T-helper 2 cell (primary cell): Measurements from ENCODE around the gene MRPS34.
"Not testable (repeated sequence)": the region's sequence is repeated elsewhere in the genome, so short reads cannot be mapped to it uniquely, and the experiment has no call there.

Experiments
- DNase-seq, 5 experiments: peaks; one replicate each; pipeline versions ENCODE4 v3.0.0 to v3.0.0-alpha.2; 2012 to 2022

The MRPS34 gene

DNA sequence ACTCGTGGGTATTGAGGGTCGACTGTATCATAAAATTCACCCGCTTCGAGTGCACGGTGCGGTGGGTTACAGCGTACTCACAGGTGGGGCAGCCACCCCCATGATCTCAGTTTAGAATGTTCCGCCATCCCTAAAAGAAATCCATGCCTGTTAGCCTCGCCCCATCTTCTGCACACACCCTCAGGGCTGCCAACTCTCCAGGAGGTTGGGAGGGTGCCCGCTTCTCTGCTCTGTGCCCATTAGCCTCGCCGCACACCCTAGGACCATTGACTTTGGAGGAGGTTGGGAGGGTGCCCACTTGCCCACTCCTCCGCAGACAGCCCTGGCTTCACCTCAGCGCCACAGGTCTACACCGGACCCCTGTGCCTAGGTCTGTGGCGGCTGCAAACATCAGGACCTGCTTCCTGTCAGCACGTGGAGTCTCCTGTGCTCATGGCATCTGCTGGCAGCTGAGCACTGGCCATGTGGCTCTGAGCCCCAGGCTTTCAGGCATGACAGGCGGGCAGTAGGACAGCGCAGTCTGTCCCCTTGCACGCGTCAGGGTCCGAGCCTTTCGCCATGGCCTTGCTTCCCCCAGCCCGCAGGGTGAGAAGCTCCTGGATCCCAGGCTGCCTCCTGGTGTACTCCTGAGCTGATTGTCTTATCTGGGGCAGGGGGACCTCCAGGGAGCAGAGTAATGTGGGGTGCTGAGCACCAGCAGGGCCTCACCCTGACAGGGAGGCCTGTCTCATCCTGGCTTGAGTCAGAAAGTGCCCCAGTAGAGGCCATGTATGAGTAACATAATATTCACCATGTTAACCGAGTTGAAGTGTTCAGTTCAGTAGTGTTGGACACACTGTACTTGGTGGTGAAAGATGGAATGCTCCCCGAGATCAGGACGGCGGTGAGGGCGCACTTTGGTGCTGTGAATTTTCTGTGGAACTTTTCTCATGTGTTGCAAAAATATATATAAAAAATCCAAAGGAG, 23.5 kb downstream of the MRPS34 start:
- DNase-seq: no peak

GRCh38 chr16:1747934-1748333, 25.0 kb downstream of the MRPS34 start:
- no peak for DNase-seq

- no peak for DNase-seq
Measured at GRCh38 chr16:1746693-1747195, 26.2 kb downstream of the MRPS34 start.

DNA sequence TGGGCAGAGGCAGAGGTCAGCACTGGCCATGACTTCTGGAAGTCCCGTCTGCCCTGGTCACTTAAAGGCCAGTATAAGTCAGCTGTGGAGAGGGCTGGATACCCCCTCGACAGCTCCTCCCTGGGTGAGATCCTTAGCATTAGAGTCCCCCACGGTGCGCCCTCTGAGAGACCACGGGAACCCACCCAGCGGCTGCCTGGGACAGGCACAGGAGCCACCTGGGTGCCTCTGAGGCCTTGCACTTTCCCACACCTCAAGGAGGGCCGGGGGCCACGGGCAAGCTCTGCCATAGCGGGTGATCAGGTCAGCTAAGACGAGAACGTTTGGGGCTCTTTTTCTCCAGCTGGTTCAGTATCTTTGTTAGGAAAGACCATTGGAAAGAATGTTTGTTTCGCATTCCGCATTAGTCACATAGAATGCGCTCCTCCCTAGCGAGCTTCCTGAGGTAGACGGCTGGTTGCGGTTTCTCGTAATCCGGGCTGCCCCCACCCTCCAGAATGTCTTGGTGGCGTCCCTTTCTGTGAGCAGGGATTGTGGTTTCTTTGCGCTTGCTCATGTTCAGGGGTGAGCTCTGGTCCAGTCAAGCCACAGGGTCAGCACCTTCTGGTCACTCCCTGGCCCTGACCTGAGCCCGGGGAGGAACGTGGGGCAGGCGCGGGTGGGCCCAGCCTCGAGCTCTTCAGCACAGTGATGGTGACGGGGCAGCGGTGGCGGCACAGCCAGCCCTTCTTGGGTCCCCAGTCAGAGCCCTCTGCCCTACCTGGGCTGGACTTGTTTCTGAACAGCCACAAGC, 26.8 kb downstream of the MRPS34 start:
- DNase-seq: no peak

DNA sequence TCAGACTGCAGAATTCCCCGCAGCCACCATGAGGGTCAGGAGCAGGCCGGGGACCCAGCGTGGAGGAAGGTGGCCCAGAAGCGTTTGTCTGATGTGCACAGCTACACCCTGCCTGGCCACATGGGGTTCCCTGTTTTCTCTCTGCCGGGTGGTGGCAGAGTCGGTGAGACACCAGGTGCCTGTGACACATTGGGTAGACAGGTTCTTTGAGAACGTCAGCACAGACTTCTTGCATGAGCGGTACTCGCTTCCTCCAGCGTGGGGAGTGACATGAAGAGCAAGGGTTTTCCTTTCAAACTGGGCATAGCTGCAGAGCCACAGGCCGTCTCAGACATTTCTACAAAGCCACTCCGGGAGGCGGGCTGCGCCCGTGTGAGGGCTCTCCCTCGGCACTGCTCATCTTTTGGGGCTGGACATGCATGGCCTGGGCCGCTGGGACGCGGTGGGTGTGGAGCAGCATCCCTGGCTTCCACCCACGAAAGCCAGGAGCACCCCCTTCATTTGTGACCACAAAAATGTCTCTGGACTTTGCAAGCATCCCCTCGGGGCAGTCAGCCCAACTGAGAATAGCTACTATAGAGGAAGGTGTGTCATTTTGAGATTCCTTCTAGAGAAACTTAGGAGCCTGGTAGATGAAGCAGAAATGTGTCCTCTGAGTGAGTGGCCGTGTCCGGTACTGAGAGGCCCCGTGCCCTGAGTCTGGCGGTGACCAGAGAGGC, 27.6 kb downstream of the MRPS34 start:
- no peak for DNase-seq

- DNase-seq: no peak
Measured at GRCh38 chr16:1744338-1744840, 28.5 kb downstream of the MRPS34 start.

DNA sequence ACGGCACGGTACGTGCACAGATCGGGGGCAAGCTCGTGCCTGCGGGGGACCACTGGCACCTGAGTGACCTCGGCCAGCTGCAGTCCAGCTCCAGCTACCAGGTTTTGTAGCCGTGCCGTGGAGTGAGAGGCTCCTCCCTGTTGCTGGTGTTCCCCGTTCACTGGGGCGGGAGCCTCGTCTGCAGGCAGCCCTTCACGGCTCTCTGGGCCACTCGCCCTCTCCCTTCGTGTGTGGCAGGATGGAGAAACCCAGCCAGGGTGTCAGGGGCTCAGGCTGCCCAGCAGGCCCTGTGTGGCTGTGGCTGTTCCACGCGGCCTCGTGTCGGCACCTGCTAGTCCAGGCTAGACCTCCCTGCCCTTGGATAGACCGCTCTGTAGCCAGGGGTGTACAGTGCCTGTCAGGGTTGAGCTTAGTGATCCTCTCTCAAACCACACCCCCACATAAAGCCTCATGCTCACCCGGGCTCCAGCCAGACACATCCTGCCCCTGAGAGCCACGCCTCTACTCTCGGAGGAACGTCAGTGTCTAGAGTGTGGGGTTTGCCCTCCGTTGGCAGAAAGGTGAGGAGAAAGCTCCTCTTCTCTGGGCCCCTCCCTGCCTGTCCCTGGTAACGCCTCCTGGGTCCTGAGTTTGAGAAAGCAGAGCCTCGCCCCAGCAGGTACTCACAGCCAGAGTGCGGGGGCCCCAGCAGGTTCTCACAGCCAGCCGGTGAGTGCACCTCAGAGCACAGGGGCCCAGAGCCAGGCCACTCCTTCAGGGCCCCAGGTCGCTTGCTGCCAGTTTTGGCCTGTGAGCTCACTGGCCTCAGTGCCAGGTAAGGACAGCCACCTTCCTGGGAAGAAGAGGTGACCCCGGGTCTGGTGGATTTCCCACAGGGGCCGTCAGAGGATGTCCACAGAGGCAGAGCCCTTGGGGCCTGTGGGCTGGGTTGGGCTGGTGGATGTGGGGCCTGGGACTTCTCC, 29.3 kb downstream of the MRPS34 start:
- DNase-seq: no peak

DNA sequence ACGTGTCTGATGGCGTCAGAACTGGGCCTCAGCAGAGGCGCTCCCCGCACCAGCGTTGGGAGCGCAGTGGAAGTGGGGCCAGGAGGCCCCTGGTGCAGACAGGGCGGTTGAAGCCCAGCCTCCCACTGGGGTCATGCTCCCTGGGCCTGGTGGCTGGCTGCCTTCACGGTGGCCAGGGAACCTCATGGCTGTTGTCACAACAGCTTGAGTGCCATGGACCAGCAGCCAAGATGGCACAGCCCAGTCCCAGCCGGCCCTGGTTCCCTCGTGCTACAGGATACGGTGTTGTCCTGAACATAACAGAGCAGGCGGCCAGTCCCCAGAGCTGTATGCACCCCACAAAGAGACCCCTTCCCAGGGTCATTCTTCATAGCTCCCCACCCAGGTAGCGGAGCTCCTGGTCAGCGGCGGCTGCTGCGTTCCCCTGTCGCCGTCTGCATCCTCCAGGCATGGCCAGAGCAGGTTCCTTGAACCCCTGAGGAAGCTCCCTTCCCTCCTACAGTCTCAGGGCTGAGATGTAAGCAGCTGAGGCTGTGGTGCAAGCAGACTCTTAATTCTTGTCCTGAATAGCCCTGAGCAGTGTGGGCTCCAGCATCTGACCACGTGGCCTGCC, 31.3 kb downstream of the MRPS34 start:
- no peak for DNase-seq

DNA sequence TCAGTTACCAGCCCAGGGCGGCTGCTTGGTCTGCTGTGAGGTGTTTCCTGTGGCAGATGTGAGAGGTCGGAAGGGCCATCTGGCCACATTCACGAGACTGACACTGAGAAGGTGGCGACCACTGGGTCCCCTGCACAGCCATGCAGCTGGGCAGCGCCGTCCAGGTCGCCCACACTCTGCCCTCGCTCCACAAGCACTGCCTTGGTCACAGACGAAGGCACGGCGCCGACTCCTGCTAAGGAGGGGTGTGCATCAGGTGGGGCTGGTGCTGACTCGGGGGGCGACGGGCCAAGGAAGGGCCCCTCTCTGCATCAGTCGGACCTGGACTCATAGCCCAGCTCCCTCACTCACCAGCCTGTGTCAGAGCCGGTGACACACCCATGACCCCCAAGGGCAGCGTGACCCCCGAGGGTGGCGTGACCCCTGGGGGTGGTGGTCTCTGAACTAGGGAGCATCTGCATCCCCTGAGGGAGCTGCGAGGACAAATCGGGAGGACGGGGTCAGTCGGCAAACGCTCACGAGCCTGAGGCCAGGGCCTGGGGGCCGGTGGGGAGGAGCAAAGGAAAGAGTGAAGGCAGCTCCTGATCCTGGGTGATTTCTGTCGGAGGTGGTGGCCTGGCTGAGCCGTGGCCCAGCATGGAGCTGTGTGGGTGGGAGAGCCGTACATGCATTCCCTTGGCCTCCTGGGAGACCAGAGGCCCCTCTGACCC, 32.0 kb downstream of the MRPS34 start:
- no peak for DNase-seq

DNA sequence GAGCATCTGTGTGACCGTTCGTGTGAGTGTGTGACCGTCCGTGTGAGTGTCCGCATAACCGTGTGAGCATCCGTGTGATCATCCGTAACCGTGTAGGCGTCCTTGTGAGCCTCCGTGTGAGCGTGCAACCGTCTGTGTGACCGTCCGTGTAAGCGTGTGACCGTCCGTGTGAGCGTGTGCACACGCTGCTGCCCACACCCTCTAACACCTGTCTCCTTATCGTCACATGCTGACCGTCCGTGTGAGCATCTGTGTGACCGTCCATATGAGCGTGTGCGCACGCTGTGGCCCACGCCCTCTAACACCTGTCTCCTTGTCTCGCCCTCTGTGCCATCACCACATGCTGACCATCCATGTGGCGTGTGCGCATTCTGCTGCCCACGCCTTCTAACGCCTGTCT, 32.7 kb downstream of the MRPS34 start:
- no peak for DNase-seq

DNA sequence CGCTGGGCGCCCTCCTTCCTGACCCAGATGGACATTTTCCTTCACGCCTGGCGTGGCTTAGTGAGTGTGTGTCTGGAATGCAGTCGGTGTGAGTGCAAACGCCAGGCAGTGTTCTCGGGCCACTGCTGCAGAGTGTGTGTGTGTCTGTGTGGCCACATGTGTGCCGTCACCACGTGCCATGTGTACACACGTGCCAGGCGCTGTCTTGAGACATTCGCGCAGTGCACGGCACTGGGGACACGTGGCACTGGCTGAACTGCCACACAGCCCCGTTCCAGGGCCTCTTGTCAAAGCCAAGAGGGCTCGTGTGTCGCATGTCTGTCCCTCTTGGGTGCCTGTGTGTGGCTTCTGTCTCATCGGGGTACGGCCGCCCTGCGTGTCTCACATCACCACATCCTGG, 38.1 kb downstream of the MRPS34 start:
- DNase-seq: no peak

DNA sequence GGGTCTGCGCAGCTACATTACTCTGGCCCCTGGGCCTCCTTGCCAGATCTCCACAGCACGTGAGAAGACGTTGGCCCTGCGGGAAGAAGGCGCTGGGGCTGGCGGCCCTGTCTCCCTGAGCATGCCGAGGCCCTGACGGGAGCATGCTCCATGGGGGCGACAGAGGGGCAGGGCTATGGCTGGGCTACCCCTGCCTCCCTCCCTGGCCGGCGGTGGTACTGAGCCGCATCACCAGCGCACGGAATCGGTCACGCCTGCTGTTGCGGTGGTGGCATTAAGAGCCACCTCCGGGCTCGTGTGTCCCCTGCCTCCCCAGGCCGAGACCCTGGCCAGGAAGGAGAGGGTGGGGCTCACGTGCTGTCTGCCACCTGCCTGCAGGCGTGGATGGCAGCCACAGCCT, 38.8 kb downstream of the MRPS34 start:
- no peak for DNase-seq

DNA sequence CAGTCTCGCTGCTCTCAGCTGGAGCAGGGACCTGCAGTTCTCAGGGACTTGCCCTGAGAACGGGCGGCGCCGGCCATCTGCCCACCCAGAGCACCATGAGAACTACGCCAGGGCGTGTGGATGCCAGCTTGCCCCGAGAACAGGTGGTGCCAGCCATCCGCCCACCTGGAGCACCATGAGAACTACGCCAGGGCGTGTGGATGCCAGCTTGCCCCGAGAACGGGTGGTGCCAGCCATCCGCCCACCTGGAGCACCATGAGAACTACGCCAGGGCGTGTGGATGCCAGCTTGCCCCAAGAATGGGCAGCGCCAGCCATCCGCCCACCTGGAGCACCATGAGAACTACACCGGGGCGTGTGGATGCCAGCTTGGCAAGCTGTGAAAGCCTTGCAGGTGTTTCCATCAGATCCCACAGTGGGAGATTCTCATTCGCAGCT, 40.4 kb downstream of the MRPS34 start:
- DNase-seq: not testable (repeated sequence)

GRCh38 chr16:1732071-1732470, 40.9 kb downstream of the MRPS34 start:
- no peak for DNase-seq

- DNase-seq: no peak
Measured at GRCh38 chr16:1731603-1732002, 41.3 kb downstream of the MRPS34 start.

- no peak for DNase-seq
Measured at GRCh38 chr16:1731073-1731472, 41.9 kb downstream of the MRPS34 start.

DNA sequence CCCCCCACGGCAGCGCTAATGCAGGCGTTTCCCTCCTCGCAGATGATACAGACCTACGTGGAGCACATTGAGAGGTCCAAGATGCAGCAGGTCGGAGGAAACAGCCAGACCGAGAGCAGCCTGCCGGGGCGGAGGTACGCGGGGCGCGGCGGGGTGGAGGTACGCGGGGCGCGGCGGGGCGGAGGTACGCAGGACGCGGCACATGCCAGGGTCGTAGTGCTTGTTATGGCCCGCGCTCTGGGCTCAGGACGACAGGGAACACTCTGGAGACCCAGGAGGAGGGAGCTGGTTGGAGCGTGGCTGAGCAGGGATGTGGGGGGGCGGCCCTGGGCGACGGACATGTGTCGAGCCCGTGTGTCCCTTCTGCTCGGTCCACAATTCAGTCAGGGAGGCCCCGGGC, 43.5 kb downstream of the MRPS34 start:
- no peak for DNase-seq

DNA sequence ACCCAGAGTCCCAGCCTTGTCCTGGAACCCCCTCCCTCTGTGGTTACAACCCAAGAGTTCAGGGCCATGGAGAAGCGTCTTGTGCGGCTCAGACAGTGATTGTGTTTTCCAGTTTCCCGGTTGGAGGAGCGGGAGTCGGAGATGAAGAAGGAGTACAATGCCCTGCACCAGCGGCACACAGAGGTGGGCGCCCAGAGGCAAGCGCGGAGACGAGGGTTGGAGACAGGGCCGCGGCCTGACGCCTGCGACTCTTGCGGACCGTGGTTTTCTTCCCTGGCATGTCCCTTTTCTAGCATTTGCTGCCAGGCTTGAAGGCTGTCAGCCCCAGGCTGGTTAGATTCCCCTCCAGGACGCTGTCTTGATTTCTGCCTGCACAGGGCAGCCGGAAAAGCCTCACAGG, 43.9 kb downstream of the MRPS34 start:
- DNase-seq: no peak

DNA sequence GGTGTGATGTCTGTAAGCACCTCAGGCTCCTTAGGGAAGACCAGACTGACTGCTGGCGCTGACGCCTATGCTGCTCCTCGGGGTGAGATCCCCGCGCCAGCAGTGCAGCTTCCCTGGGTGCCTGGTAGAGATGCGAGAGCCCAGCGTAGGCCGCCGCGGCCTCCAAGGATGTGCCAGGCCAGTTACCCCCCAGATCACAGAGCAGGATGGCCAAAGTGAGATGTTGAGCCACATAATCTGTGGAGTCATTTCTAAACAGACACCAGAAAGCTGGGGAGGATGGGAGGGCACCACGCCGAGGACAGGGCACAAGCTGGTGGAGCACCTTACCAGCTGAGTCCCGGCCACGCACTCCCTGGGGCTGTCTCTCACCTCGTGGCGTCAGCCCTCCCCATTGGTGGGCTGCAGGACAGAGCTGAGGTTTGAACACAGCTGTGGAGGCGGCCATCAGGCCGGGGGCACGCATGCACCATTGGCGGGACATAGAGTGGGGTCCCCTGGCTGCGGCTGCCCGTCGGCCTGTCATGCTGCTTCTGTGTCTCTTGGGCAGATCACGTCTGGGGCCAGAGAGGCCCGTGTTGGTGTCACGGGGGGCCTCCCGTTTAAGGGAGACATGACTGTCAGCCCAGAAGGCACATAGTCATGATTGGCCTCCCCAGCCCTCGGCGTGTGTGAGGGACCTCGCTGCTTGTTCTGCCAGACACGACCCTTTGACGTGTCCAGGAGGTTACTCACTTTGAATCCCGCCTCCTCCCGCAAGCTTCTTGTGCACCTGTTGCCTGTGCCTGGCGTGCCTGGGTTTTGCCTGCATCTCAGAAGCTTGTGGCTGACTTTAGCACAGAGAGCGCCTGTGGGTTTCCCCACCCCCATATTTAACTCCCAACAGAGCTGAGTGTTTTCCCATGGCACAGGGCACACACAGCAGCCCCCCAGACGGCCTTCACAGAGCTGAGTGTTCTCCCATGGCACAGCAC, 45.0 kb downstream of the MRPS34 start:
- DNase-seq: no peak
